HG03139 (cell line): ENCODE results near the gene TMEM169.

ENCODE experiments used
- ATAC-seq: cut with Tn5 transposase; IDR thresholded peaks from one replicate; pipeline ENCODE4 v1.9.1; 2021; ENCODE audit not compliant: unreplicated experiment

The TMEM169 gene

DNA sequence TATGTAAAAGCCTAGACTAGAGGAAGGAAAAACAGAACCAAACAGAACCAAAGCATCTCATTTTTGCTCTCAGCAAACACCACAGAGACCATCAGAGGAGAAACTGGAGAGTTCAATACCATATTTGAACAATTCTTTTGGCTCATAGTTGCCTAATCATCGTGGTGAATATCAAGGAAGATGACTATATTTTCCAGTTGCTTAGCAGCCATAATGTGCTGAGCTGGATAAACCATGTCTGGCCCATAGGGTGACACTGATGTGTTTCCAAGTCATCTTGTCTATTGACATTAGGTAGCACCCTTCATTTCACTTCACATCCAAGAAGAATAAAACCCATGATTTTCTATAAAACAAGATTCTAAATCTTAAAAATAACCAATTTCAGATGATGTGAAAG, 21.5 kb downstream of the TMEM169 start:
- no peak for ATAC-seq

DNA sequence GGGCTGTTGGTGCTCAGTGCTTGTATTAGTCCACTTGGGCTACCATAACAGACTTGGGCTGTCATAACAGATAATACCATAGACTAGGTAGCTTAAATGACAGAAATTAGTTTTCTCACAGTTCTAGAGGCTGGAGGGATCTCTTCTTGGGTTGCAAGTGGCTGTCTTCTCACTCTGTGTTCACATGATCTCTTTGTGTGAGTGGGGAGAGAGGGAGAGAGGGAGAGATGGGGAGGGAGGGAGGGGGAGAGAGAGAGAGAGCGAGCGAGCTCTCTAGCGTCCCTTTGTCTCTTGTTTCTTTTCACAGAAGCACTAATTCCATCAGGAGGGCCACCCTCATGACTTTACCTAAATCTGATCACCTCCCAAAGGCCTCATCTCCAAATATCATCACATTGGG, 23.0 kb downstream of the TMEM169 start:
- ATAC-seq: no peak

- ATAC-seq: no peak
Observed at GRCh38 chr2:216107320-216107719, 25.6 kb downstream of the TMEM169 start.

DNA sequence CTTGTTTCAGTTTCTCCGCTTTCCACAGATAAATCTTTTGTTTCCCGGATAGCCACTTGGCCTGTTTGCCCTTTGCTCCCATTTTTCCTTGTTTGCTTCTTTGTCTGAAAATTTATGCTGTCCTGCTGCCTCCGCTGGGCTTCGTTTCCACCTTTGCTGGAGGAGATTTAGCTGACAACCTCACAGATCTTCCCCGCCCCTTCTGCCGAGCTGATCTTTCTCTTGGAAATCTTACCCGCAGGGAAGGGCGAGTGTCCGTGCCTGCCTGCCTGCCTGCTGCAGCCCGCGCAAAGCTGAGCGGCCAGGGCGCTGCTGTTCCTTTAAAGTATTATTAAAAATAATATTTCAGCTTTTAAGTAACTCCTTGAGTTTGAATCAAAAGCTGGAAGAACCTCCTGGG, 26.0 kb downstream of the TMEM169 start:
- ATAC-seq: no peak

GRCh38 chr2:216108310-216108966, 26.7 kb downstream of the TMEM169 start:
- no peak for ATAC-seq

DNA sequence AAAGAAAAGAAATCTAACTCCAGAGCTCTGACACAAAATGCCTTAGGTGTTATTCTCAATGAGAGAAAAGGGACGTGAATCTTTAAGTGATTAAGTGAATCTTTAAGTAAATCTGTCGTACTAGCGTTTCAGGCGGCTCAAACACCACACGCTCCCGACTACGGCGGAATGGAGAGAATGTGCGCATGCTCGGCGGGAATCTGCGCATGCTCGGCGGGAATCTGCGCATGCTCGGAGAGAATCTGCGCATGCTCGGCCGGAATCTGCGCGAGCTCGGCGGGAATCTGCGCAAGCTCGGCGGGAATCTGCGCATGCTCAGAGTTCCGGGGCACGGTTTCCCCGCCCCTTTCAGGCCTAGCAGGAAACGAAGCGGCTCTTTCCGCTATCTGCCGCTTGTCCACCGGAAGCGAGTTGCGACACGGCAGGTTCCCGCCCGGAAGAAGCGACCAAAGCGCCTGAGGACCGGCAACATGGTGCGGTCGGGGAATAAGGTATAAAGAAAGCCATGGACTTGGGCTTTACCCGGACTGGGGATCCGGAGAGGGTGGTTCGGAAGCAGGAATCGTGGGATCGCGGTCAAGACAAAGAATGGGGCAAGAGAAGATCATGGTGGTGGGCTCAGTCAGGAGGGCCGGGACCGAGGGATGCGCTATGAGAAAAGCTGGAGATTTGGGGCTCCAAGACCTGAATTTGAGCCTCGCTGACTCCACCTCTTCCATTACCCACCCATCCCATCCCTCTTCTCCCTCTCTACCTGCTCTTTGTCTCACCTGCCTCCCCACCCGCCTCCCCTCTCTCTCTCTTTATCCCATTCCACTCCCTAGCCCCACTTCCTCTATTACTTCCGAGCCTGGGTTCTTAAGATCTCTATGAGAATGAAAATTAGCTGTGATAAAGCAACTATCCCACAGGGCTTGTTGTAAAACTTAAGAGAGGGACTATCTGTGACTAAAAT, 27.5 kb downstream of the TMEM169 start, which contains the start of gene XRCC5:
Gene XRCC5 (plus strand): TSS at position 382 of the 955 bp plus-strand sequence. CDS start 89 bp downstream, at position 471.
- ATAC-seq: peak; percentile 39

DNA sequence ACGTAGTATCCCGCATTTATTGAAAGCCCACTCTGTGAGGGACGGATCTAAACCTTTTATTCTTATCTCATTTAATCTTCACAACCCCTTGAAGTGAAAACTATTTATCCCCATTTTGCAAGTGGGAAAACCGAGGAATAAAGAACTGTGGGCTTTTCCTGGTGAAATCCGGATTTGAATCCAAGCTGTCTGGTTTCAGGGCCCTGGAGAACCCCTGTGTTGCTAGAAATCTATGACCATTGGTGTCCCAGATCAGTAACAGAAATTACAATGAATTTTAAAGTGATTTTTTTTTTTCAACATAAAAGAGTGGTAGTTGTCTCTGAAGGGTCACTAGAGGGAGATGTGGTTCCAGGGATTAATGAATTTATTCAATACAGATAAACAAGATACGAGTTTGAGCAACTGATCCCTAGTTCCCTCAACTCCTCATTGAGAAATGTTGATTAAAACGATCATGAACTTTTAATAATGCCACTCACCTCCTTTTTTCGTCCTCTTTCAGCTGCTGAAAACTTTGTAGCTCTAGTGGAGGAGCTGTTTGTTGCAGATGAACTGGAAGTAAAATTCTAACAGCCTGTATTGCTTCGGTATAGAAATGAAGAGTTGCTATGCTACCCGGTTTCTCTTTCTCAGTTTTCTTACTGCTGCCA, 28.4 kb downstream of the TMEM169 start:
- no peak for ATAC-seq

DNA sequence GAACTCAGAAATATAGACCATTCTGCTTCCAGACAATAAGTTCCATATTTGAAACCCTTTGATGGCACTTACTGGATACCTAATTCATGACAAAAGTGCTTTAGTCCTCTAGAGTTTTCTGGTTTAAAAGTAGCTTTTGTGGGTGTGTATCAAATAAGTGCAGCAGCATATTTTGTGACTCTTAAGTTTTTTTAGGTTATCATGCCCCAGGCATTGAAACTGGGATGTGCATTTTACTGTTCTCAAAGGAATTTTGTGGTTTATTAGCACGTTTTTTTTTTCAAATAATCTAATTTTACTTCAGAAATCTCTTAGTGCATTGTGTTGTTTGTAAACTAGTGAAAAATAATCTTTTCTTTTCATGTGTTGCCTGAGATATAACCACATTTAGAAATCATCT, 28.9 kb downstream of the TMEM169 start:
- ATAC-seq: no peak

DNA sequence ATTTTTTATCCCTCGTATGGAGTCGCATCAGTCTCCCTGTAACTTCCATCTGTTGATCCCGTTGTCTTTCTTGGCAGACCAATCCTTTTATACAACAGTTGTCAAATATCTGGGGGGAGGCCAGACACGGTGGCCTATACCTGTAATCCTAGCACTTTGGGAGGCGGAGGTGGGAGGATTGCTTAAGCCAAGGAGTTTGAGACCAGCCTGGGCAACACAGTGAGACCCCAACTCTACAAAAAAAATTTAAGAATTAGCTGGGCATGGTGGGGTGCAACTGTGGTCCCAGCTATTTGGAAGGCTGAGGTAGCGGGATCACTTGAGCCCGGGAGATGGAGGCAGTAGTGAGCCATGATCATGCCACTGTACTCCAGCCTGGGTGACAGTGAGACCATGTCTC, 29.4 kb downstream of the TMEM169 start:
- ATAC-seq: no peak

DNA sequence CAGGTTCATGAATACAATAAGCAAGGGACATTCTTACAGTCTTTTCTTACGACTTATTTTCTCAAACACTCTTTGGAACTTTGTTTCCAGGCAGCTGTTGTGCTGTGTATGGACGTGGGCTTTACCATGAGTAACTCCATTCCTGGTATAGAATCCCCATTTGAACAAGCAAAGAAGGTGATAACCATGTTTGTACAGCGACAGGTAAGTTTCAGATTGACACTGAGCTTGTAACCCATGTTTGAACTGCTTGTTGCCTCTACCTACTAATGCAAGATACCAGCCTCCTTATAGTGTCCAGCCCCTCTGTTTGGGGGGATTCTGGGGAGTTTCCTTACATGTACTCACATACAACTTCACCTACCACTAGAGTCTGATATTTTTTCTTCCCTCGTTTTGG, 31.2 kb downstream of the TMEM169 start:
- ATAC-seq: no peak

DNA sequence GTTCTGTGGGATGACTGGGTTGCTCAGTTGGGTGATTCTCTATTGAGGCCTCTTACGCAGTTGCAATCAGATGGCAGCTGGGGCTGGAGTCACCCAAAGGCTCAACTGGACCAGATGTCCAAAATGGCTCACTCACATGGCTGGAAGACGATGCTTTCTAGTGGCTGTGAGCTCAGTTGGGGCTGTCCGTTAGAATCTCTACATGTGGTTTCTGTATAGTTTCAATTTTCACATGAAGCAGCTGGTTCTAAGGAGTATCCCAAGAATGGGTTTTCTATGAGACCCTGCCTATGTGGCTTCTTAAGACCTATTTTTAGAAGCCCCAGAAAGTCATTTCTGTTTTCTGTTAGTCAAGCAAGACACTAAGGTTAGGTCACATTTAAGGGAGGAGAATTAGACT, 31.9 kb downstream of the TMEM169 start:
- ATAC-seq: peak; percentile 78

DNA sequence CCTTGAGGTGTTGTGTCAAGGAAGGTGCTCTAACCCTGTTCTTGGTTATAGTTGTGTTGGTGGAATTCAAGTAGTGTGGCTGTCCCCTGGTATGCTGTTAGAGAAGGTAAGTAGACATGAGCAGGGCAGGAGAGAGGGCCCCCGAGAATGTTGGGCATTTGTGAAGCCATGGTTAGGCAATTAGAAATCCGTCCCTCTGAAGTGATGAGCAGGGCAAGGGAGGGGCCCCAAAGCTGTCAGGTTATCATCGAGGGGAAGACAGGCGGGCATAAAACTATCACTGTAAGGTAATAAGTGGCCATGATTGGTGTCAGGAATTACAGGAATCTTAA, 32.6 kb downstream of the TMEM169 start:
- no peak for ATAC-seq

- peak; percentile 25 for ATAC-seq
Observed at GRCh38 chr2:216114714-216115531, 33.2 kb downstream of the TMEM169 start.

GRCh38 chr2:216116418-216116817, 34.7 kb downstream of the TMEM169 start:
- no peak for ATAC-seq

- ATAC-seq: no peak
Observed at GRCh38 chr2:216117561-216118340, 36.0 kb downstream of the TMEM169 start.

DNA sequence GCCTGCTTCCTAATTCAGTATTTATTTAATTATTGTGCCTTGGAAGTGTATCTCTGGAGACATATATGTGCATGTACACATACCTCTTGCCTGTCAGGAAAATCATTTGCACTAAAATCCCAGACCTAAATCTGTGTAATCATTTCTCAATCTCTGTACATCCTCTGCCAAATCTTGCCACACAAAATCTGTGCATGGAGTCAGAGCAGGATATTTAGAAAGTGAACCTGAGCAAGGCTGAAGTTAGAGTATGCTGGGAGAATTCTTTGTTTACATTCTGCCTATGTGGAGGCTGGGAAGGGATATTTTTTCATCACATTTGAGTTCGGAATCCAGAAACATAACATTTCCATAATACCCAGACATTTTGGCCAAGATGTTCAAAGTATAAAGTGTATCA, 36.8 kb downstream of the TMEM169 start:
- no peak for ATAC-seq

DNA sequence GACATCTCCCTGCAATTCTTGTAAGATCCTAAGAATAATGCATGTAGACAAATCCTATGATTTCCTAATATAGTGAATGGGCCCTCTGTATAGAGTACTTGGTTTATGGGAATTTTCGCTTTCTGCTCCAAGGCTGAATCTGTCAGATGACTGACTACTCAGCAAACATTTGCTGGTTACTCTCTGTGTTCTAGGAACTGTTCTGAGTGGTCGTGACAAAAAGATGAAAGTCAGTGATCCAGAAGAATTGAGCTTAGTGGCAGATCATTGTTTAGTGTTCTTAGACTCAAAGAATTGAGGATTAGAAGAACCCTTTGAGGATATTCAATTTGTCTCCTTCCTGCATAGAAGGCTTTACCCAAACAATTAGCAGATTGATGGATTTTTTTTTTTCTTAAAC, 37.4 kb downstream of the TMEM169 start:
- ATAC-seq: no peak

GRCh38 chr2:216119986-216120385, 38.3 kb downstream of the TMEM169 start:
- ATAC-seq: no peak

GRCh38 chr2:216121255-216121654, 39.5 kb downstream of the TMEM169 start:
- ATAC-seq: no peak

GRCh38 chr2:216126943-216127342, 45.2 kb downstream of the TMEM169 start:
- no peak for ATAC-seq
